B cell (primary cell): ENCODE data around the gene TCF12. TPM values are rescaled to one million over a fixed set of nuclear protein-coding genes. Genes with fewer than 3 reads are reported as not detected.

Experiments
- ATAC-seq: fragments of 200-7000 bp; cut with Tn5 transposase; one replicate; pipeline ENCODE4 v1.10.0; 2021; ENCODE audit warnings: low read depth, mild to moderate bottlenecking, moderate number of reproducible peaks, moderate library complexity
- CTCF ChIA-PET: fragments of 350-600 bp; sonication (Branson Sonifier 250); formaldehyde crosslinking; loops from one replicate; lab custom pipeline; 2021; ENCODE audit warnings: antibody characterized with exemption, inconsistent platforms; lab: Charles Lee
- POLR2A ChIA-PET: fragments of 350-600 bp; sonication (Branson Sonifier 250); formaldehyde crosslinking; loops from one replicate; lab custom pipeline; 2021; ENCODE audit warnings: antibody characterized with exemption; lab: Charles Lee
- DNase-seq: peaks from one replicate; pipeline ENCODE4 v3.0.0; 2013
- H2AFZ ChIP-seq: 2 replicates; pipeline ENCODE4 v1.6.1; 2012; ENCODE audit warnings: mild to moderate bottlenecking, low read depth, low read length; ENCODE audit not compliant: insufficient read depth, poor library complexity, severe bottlenecking
- H3K27ac ChIP-seq, 2 donors: 1 replicate in 1 of 2; 2 replicates in 1 of 2; pipeline ENCODE4 v1.5.1; 2012 to 2013; ENCODE audit warnings: low read length in 2 of 2, mild to moderate bottlenecking in 2 of 2, moderate library complexity in 1 of 2
- H3K27me3 ChIP-seq, 4 experiments: fragments of 200-600 bp in 1 of 4; sonication (generic) in 1 of 4; replicated peaks in 1 of 4; 1 replicate in 2 of 4; 2 replicates in 2 of 4; pipeline versions ENCODE4 v1.6.1 to v1.7.0; 2013 to 2016; ENCODE audit warnings: low read length in 3 of 4, mild to moderate bottlenecking in 2 of 4, mixed read lengths in 1 of 4, moderate library complexity in 1 of 4; ENCODE audit not compliant: insufficient read depth in 4 of 4, control insufficient read depth in 3 of 4; ENCODE audit errors: control extremely low read depth in 1 of 4
- H3K36me3 ChIP-seq, 2 experiments: replicated peaks in 1 of 2; 1 replicate in 1 of 2; 2 replicates in 1 of 2; pipeline versions ENCODE4 v1.6.1 to v1.7.1; 2013; ENCODE audit warnings: low read length in 1 of 2; ENCODE audit not compliant: insufficient read depth in 2 of 2, control insufficient read depth in 1 of 2; ENCODE audit errors: control extremely low read depth in 1 of 2, extremely low read depth in 1 of 2
- H3K4me1 ChIP-seq, 2 donors: fragments of 200-600 bp in 1 of 2; sonication (generic) in 1 of 2; 1 replicate in 1 of 2; 2 replicates in 1 of 2; pipeline versions ENCODE4 v1.5.1 to v1.6.1; 2013 to 2017; ENCODE audit warnings: low read length in 2 of 2; ENCODE audit not compliant: control insufficient read depth in 2 of 2, insufficient read depth in 2 of 2
- H3K4me2 ChIP-seq: replicated peaks from 2 replicates; pipeline ENCODE3; 2012; ENCODE audit warnings: mild to moderate bottlenecking, low read depth, low read length; ENCODE audit not compliant: poor library complexity, severe bottlenecking
- H3K4me3 ChIP-seq, 5 experiments: fragments of 200-600 bp in 1 of 5; sonication (generic) in 1 of 5; 1 replicate in 3 of 5; 2 replicates in 2 of 5; pipeline versions ENCODE4 v1.5.1 to v1.7.0; 2011 to 2016; ENCODE audit warnings: low read length in 4 of 5, mild to moderate bottlenecking in 4 of 5, low read depth in 2 of 5, control low read depth in 1 of 5, moderate library complexity in 1 of 5; ENCODE audit not compliant: insufficient read depth in 1 of 5; ENCODE audit errors: control extremely low read depth in 1 of 5, extremely low read depth in 1 of 5
- H3K79me2 ChIP-seq: fragments of 200-600 bp; sonication (generic); one replicate; pipeline ENCODE4 v1.6.0; 2016; ENCODE audit warnings: low read length; ENCODE audit not compliant: control insufficient read depth, insufficient read depth
- H3K9ac ChIP-seq: fragments of 200-600 bp; sonication (generic); 2 replicates; pipeline ENCODE4 v1.6.1; 2017; ENCODE audit warnings: mild to moderate bottlenecking, low read length, moderate library complexity
- H3K9me3 ChIP-seq, 3 donors: one replicate each; pipeline versions ENCODE4 v1.6.1 to v1.7.1; 2013; ENCODE audit warnings: low read length in 2 of 3; ENCODE audit not compliant: control insufficient read depth in 2 of 3, insufficient read depth in 1 of 3; ENCODE audit errors: control extremely low read depth in 1 of 3
- H4K20me1 ChIP-seq: 2 replicates; pipeline ENCODE4 v1.6.0; 2012; ENCODE audit warnings: mild to moderate bottlenecking, low read length; ENCODE audit not compliant: insufficient read depth, control insufficient read depth, poor library complexity, severe bottlenecking
- H3K27ac Mint-ChIP-seq: one replicate; pipeline ENCODE4 v1.8.0; 2021; ENCODE audit warnings: mixed read lengths
- H3K27me3 Mint-ChIP-seq: one replicate; pipeline ENCODE4 v1.8.0; 2021; ENCODE audit warnings: mixed read lengths
- H3K4me1 Mint-ChIP-seq: one replicate; pipeline ENCODE4 v1.8.0; 2021; ENCODE audit warnings: mixed read lengths
- H3K4me3 Mint-ChIP-seq: one replicate; pipeline ENCODE4 v1.8.0; 2021; ENCODE audit warnings: mixed read lengths
- H3K9me3 Mint-ChIP-seq: one replicate; pipeline ENCODE4 v1.8.0; 2022; ENCODE audit warnings: mixed read lengths; ENCODE audit not compliant: insufficient read depth
- CTCF ChIP-seq: fragments of 200-600 bp; IDR thresholded peaks from one replicate; pipeline ENCODE4 v1.8.0; 2022; ENCODE audit warnings: antibody characterized with exemption, mild to moderate bottlenecking
- EZH2 ChIP-seq: IDR thresholded peaks from 2 replicates; pipeline ENCODE4 v1.6.1; 2012; ENCODE audit warnings: borderline replicate concordance, low read depth, mild to moderate bottlenecking, moderate library complexity, low read length; ENCODE audit not compliant: insufficient read depth, poor library complexity, severe bottlenecking
- WGBS: methylation state at CpG from one replicate; pipeline ENCODE4 v1.1.5; 2013; ENCODE audit warnings: missing lambda C conversion rate; ENCODE audit not compliant: insufficient coverage; 5-methylcytosine and 5-hydroxymethylcytosine counted together
- intact Hi-C: fragments of 100-400 bp; cut with micrococcal nuclease; formaldehyde crosslinking; loops from one replicate; pipeline ENCODE4 v1.10.0; 2022
- polyA plus RNA-seq: library from polyadenylated mRNA; depleted of rRNA; stranded (reverse); fragments of >200 nt; gene quantifications from 2 replicates; pipeline ENCODE4 v1.2.3, GENCODE V29; 2012
- total RNA-seq, 2 donors: library from RNA; stranded (reverse); fragments of 120-200 nt in 1 of 2; gene quantifications; 1 replicate in 1 of 2; 2 replicates in 1 of 2; pipeline versions ENCODE4 v1.2.3 to v1.2.4, GENCODE V29; 2013 to 2022

TCF12 gene
- total and polyA plus RNA-seq, 2 donors (not counting 1 experiment from before 2014, with no cell fraction given), result 27.1 to 131 TPM

- H3K9me3 ChIP-seq, result no peaks in the 10 kb centered on the region
- H4K20me1 ChIP-seq, result no peaks in the 10 kb centered on the region
- DNase-seq, result no peak
- intact Hi-C loops, result loop anchor here (5.0 kb wide), 1 partner anchor 49 kb away; no protein-coding TSS in a partner anchor
- POLR2A ChIA-PET, result no interaction called here
- H3K79me2 ChIP-seq, result peaks cover 3% of the 10 kb centered on the region
- CTCF ChIA-PET, result interaction anchor here (1.4 kb wide), 1 partner anchor 13 kb away, joined by 3 read pairs; no protein-coding TSS in a partner anchor
- TF ChIP-seq CTCF (no peak), EZH2 (no peak)
- Mint-ChIP-seq H3K27ac (no peak overlapping the region), H3K9me3 (no peaks in the 10 kb centered on the region), H3K4me1 (peaks cover 16% of the 10 kb centered on the region), H3K27me3 (no peaks in the 10 kb centered on the region), H3K4me3 (no peak overlapping the region)
- no peak overlapping the region for H2AFZ ChIP-seq
- peaks cover 2 to 10% of the 10 kb centered on the region in 2 experiments for H3K36me3 ChIP-seq
- no peak overlapping the region for H3K27ac ChIP-seq
- no peak for ATAC-seq
- WGBS, result no CpG with 5 or more reads among the region's 4 CpGs
- H3K9ac ChIP-seq, result no peak overlapping the region
- no peak overlapping the region for H3K4me2 ChIP-seq
- H3K4me3 ChIP-seq, result no peak overlapping the region
- H3K27me3 ChIP-seq, result no peaks in the 10 kb centered on the region
- no peaks in the 10 kb centered on the region for H3K4me1 ChIP-seq
These were observed 310.0 kb downstream of the TCF12 start for GRCh38 chr15:57228395-57228794.

- Histone ChIP-seq H3K4me1 (no peaks in the 10 kb centered on the region), H3K27me3 (no peaks in the 10 kb centered on the region), H3K79me2 (peaks cover under 1% of the 10 kb centered on the region), H2AFZ (no peak overlapping the region), H3K36me3 (peaks cover 2 to 16% of the 10 kb centered on the region in 2 experiments), H3K4me2 (no peak overlapping the region), H3K4me3 (no peak overlapping the region), H3K9ac (no peak overlapping the region), H3K9me3 (no peaks in the 10 kb centered on the region), H3K27ac (no peak overlapping the region), H4K20me1 (no peaks in the 10 kb centered on the region)
- Mint-ChIP-seq H3K9me3 (no peaks in the 10 kb centered on the region), H3K27ac (no peak overlapping the region), H3K4me1 (peaks cover 11% of the 10 kb centered on the region), H3K4me3 (no peak overlapping the region), H3K27me3 (no peaks in the 10 kb centered on the region)
- DNase-seq (no peak), ATAC-seq (no peak)
- CTCF ChIA-PET, result interaction anchor here (0.7 to 1.5 kb wide), 3 partner anchors 12 to 98 kb away, joined by 3 to 6 read pairs (median 4); no protein-coding TSS in a partner anchor
- TF ChIP-seq EZH2 (no peak), CTCF (no peak)
- intact Hi-C loops, result loop anchor here (5.0 kb wide), 1 partner anchor 48 kb away; no protein-coding TSS in a partner anchor
- POLR2A ChIA-PET, result no interaction called here
These were observed 310.6 kb downstream of the TCF12 start for GRCh38 chr15:57229051-57229450.
